AG04449 (cell line): Measurements from ENCODE around the gene AGBL3.

ENCODE experiments used
- CTCF ChIA-PET: fragments of 350-600 bp; formaldehyde crosslinking; extraction: SDS; loops from one replicate; lab custom pipeline; 2021; ENCODE audit warnings: antibody characterized with exemption; lab: Yijun Ruan, JAX
- POLR2A ChIA-PET: fragments of 400-600, 350-600 bp; formaldehyde crosslinking; extraction: SDS; loops from one replicate; lab custom pipeline; 2020; ENCODE audit warnings: antibody characterized with exemption, inconsistent platforms; lab: Yijun Ruan, JAX
- DNase-seq: peaks from one replicate; pipeline ENCODE4 v3.0.0-alpha.2; 2010; ENCODE audit warnings: low read depth, low spot score
- H3K4me3 ChIP-seq: 2 replicates; pipeline ENCODE4 v1.5.1; 2011; ENCODE audit warnings: low read depth, mild to moderate bottlenecking, control low read depth, low read length
- TF ChIP-seq, protein P1 (sequence below): IDR thresholded peaks from one replicate; pipeline ENCODE4 v1.5.1; 2011; ENCODE audit warnings: mild to moderate bottlenecking, moderate library complexity, low read length, control low read depth, inconsistent platforms; ENCODE audit not compliant: insufficient read depth; ENCODE audit errors: missing control alignments

AGBL3 gene

DNA sequence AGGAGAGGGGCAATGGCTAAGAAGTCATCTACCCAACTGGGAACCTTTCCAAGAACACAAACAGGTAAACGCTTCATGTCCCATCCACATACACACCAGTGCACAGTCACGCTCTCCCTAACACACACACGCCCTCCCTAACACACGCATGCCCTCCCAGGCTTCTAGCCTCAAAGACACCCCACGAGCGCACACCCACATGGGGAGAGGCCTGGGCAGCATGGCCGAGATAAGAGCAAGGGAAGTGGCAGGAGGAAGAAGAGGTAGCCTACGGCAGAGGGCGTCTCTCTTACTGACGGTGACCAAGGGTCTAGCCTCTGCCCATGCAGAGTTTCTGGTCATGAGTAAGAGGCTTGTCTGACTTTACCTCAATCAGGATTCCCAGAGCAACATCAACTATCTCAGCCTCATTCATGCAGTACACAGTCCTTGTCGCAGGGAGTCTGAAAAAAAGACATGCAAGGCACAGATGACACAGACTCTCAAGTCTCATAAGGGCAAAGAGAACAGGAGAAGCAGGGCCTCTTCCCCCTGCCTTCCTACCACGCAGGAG is 181.1 kb downstream of the AGBL3 start:
- ChIA-PET CTCF (interaction anchor here (2.3 kb wide), 1 partner anchor 8 kb away, joined by 19 read pairs; no protein-coding TSS in a partner anchor), POLR2A (no interaction called here)
- TF ChIP-seq, protein P1, sequence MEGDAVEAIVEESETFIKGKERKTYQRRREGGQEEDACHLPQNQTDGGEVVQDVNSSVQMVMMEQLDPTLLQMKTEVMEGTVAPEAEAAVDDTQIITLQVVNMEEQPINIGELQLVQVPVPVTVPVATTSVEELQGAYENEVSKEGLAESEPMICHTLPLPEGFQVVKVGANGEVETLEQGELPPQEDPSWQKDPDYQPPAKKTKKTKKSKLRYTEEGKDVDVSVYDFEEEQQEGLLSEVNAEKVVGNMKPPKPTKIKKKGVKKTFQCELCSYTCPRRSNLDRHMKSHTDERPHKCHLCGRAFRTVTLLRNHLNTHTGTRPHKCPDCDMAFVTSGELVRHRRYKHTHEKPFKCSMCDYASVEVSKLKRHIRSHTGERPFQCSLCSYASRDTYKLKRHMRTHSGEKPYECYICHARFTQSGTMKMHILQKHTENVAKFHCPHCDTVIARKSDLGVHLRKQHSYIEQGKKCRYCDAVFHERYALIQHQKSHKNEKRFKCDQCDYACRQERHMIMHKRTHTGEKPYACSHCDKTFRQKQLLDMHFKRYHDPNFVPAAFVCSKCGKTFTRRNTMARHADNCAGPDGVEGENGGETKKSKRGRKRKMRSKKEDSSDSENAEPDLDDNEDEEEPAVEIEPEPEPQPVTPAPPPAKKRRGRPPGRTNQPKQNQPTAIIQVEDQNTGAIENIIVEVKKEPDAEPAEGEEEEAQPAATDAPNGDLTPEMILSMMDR: no peak

DNA sequence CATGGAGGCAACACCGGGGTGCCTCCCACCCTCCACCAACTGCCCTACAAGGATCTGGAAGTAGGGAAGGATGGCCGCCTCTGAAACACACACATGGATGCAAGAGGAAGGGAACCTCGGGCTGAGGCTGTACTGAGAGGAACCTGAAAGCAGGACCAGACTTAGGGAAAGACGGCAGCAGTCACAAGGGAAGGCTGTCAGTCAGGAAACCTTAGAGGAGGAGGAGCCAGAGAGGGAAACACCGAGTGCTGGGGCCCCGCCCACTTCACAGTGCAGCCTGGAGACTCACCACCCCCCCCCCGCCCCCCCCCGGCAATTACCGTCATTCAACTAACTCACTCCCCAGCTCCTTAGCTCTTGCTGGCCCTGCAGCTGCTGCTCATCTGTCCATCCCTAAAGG is 181.7 kb downstream of the AGBL3 start:
- CTCF ChIA-PET: interaction anchor here (2.3 kb wide), 1 partner anchor 8 kb away, joined by 19 read pairs; no protein-coding TSS in a partner anchor
- POLR2A ChIA-PET: no interaction called here
- DNase-seq: no peak
- H3K4me3 ChIP-seq: no peak overlapping the region
- TF ChIP-seq, protein P1: no peak

More for the DNA sequence above, 181.1 kb downstream of the AGBL3 start:
- DNase-seq: no peak
- H3K4me3 ChIP-seq: no peak overlapping the region

DNA sequence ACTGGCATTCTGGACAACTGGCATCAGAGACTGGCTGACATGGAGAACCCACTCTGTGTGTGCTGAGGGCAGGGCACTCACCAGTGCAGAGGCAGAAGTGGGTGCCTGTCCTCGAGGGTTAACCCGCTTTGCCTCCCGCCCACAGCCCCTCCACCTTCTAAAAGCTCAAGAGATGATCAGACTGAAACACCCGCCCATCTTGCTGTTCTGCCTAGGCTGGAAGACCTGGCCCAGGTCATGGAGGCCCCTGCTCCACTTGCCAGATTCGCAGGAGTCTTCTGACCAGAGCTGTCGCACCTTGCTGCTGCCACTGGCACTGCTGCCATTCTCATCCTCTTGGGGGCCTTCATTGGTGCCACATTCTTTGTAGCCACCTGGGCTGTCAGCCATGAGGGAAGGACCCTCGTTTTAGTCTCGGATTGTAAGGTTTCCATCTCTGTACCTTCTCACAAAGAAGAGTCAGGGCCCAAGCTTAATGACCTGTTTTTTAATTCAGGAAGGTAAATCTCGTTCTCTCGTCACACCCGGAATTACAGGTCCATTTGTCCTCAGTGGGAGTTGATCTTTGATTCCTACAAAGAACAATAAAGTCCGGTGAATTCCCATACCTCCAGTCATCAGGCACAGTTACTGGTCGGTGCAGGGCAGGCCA is 182.3 kb downstream of the AGBL3 start:
- POLR2A ChIA-PET: no interaction called here
- TF ChIP-seq, protein P1: no peak
- CTCF ChIA-PET: interaction anchor here (0.6 to 3.3 kb wide), 5 partner anchors 9 to 479 kb away, joined by 3 to 29 read pairs (median 6); no protein-coding TSS in a partner anchor
- DNase-seq: no peak
- peak overlapping the region; percentile 73 for H3K4me3 ChIP-seq

DNA sequence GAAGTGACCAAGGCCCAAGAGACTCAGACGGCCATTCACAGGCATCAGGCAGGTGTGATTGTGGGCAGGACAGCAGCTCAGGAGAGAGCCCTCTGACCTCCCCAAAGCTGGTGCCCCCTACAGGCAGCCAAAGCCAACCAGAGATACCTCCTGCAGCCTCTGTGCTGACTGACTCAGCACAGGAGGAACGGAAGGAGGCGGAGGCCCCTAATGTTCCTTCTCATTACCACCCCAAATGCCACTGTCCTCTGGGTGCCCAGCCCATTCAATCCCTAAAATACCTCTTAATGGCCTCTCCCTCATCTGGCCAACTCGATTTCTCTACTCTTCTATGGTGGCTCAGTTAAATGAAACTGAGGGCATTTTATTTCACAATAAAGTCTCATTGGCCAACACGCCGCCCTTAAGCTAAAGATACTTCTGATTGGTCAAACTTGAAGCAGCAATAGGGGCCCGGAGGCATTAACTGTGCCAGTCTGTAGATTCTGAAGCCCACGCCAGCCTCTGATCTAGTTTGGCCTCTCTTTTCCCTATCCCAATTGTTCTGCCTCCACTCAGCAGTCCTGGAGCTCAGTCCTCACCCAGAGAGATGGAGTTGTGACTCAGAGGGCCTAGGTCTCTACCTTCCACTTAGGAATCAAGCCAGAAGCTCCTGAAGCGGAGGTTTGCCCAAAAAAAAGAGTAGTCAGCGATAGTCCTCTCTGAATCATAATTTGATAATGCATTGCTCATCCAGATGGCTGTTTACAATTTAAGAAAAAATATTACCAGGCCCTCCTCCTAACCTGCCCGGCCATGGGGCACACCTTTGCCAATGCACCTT is 183.0 kb downstream of the AGBL3 start:
- ChIA-PET CTCF (interaction anchor here (0.6 to 3.3 kb wide), 8 partner anchors 10 to 737 kb away, joined by 3 to 29 read pairs (median 4); no protein-coding TSS in a partner anchor), POLR2A (interaction anchor here (0.6 kb wide), 1 partner anchor 183 kb away, joined by 3 read pairs; the partner anchor contains the start of gene AGBL3)
- DNase-seq: no peak
- peak overlapping the region; percentile 73 for H3K4me3 ChIP-seq
- TF ChIP-seq, protein P1: peak; percentile 40

DNA sequence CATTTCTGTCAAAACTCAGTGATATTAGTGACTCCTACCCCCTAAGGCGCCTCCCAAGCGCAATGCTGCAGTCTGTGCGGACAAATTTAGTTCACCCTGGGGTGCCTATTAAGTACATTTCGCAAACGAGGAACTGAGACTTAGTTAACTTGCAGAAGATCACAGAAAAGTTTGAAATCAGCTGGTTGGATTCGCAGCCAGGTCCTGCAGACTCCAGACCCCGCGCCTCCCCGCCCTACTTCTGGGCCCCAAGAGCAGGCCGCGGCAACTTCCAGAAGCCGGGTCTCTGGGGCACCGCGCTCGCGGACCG is 183.6 kb downstream of the AGBL3 start:
- CTCF ChIA-PET: interaction anchor here (1.2 to 3.3 kb wide), 8 partner anchors 10 to 737 kb away, joined by 3 to 29 read pairs (median 6); partner anchors contain the start of gene WDR91
- peak overlapping the region; percentile 73 for H3K4me3 ChIP-seq
- POLR2A ChIA-PET: interaction anchor here (0.6 kb wide), 1 partner anchor 184 kb away, joined by 3 read pairs; the partner anchor contains the start of gene AGBL3
- DNase-seq: no peak
- TF ChIP-seq, protein P1: no peak
